ENCODE measurements around the gene PLXNC1.

GRCh38 chr12:94169966-94170689 lies 21.8 kb downstream of the PLXNC1 start:
- TF ChIP-seq CTCF (optimal IDR thresholded peaks at IDR 0.05 in 1 of 3, IDR thresholded peaks at IDR 0.05 in 1 of 3, conservative IDR thresholded peaks at IDR 0.05 in 1 of 3; ENCODE audit: extremely low read depth in 1 of 3, insufficient read depth in 2 of 3, low read length in 3 of 3) (no peak), EZH2 (IDR thresholded peaks at IDR 0.05; ENCODE audit: low read length) (no peak)
